Stimulated activated CD8-positive, alpha-beta memory T cell treated with anti-CD3 and anti-CD28 coated beads, Interleukin-12 subunit alpha, Interleukin-12 subunit beta, amount 100 ng/mL, for 1 hour (primary cell): ENCODE measurements around the gene CALCB.
"Not testable (repeated sequence)": the region's sequence is repeated elsewhere in the genome, so short reads cannot be mapped to it uniquely, and the experiment has no call there.

Experiments used
- DNase-seq: peaks from one replicate; pipeline ENCODE4 v3.0.0-alpha.2; 2020; ENCODE audit warnings: low read depth

Gene CALCB, protein sequence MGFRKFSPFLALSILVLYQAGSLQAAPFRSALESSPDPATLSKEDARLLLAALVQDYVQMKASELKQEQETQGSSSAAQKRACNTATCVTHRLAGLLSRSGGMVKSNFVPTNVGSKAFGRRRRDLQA

DNA sequence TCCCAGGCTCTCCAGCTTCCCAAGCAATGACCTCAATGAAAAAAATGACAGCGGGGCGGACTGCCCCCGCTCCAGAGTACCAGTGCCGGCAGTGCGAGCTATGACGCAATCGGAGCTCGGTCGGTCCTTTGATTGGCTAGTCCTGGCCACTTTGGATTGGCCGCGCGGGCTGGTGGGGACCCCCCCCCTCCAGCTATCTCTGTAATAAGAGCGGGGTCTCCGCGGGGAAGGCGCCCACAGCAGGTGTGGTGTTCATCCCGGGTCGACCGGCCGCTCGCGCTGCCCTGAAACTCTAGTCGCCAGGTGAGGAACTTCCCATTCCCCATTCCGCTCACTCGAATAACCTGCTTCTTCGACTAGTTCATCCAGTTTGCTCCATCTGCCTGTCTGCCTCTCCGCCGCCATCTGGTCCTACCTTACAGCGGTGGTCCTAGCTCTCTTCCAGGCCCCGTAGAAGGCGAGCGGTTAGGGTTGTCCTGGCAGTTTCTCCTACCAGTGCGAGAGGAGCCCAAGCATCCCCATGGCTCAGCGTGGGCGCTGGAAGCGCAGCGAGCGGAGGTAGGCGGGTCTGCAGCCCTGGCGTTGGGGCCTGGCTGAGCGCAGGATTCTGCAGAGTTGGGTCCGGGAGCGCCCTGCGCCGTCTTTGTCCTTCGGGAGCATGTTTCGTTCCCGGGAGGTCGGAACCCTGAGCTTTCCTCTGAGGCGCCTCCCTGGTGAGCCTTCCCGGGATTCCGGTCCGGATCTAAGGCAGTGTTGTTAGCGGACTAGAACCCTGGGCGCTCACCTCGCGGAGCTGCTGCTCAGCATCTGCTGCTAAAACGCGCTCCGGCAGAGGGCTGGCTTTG is at the start of gene CALCB:
Gene CALCB (plus strand): TSS at position 233 of the 845 bp plus-strand sequence. CDS start 1,126 bp downstream, outside the sequence.
- DNase-seq, result no peak

- no peak for DNase-seq
Measured at GRCh38 chr11:15027011-15027410, 46.4 kb upstream of the CALCB start.

GRCh38 chr11:15027956-15028355 is 45.4 kb upstream of the CALCB start:
- no peak for DNase-seq

DNA sequence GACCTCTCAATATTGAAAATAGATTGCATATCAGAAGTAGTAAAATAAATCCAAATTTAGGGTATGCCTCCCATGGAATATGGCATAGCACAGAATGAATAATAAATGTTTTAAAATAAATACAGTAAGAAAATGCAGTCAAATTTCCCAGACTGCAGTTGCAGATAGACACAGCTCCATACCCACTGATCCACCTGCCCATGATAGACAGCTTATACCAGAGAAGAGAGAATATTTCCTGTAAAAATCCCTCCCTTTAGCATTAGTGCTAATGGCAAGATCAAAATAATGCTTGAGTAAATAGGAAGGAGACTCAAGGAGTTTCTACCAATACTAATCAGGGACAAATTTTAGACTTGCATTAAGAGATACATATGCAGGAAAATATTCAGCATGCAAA is 45.0 kb upstream of the CALCB start:
- no peak for DNase-seq

DNA sequence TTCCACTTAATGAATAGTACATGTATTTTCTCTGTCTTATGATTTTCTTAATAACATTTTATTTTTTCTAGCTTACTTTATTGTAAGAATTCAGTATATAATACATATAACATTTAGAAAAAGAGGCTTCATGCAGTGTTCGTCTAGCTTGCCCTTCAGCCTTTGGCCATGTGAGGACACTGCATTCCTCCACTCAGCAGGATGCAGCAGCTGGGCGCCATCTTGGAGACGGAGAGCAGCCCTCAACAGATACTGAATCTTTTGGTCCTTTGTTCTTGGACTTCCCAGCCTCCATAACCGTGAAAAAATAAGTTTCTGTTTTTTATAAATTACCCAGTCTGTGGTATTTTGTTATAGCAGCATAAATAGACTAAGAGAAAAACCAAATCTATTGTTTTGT is 41.4 kb upstream of the CALCB start:
- DNase-seq, result not testable (repeated sequence)

DNA sequence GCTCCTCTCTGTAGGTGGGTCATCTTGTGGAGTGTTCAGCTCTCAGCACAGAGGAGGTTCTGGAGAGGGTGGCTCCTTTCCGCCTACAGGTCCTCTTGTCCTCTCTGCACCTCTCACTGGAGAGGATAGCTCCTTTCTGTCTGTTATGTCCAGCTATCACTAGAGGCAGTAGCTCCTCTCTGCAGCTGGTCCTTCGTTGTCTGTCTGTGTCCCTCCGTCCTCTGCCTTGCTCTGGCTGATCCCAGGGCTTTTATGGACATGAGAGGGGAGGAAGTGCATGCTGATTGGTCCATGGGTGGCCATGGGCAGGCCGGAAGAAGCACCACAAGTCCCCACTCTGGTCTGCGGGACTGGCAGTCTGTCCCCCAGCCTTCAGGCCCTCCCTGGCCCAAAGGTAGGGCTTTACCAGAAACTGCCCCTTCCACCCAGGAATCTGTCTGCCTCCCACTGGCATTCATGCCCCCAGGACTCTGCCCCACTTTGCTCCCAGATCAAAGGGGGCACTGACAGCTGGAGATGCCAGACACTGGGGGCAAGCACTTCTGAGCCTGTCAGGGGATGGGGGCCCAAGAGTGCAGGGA is 38.6 kb upstream of the CALCB start:
- no peak for DNase-seq

GRCh38 chr11:15035283-15035682 is 38.1 kb upstream of the CALCB start:
- no peak for DNase-seq

- no peak for DNase-seq
Measured at GRCh38 chr11:15038963-15039362, 34.4 kb upstream of the CALCB start.

DNA sequence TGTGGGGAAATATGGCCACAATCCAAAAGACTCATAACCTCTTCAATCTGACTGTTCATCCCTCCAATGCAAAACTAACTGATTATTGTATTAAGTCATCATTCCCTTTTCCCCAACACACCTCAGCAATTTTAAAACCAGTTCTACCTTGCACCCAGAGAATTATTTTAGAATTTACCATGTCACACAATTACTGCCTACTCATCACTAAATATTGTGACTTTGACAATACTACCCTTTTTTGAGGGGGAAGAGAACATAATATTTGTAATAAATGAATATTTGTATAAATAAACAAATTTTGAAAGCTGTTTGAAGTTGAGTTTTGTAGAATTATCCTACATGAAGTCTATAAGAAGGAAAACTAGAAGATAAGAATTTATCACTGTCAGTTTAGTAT is 28.2 kb upstream of the CALCB start:
- DNase-seq, result no peak

DNA sequence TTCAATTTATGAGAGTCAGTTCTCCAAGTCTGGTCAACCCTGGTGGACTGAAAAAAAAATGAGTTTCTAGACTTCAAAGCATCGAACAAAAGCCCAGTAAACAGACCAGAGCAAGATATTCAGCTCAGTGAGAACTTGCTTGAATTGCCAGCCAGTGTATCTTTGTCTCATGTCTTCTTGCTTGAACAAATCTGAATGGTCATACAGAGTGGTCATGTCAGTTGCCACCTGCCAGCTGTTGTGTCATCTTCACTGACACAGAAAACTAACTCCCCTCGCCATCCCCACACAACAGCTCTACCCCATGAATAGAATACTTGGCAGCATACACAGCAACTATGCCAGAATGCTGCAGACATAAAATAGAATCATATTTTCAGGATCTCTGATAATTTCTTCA is 27.5 kb upstream of the CALCB start:
- no peak for DNase-seq

- DNase-seq, result not testable (repeated sequence)
Measured at GRCh38 chr11:15046673-15047072, 26.7 kb upstream of the CALCB start.

DNA sequence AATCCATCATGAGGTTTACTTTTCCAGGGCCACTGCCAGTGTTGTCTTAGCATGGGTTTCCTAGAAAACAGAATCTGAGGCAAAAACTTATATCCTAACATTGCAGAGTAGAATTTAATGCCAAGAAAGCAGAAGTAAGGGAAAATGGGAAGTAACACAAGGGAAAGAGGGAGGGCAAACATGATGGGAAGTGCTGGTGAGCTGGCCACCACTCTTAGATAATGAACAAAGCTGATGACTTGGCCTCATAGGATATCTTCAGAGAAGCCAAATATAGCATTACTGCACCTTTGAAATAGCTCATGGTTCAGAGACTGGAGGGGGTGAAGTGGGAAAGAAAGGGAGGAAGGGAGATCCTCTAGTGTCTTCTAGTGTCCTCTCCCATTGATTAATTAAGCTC is 24.8 kb upstream of the CALCB start:
- DNase-seq, result no peak

GRCh38 chr11:15053191-15053685 is 20.2 kb upstream of the CALCB start:
- DNase-seq, result no peak

DNA sequence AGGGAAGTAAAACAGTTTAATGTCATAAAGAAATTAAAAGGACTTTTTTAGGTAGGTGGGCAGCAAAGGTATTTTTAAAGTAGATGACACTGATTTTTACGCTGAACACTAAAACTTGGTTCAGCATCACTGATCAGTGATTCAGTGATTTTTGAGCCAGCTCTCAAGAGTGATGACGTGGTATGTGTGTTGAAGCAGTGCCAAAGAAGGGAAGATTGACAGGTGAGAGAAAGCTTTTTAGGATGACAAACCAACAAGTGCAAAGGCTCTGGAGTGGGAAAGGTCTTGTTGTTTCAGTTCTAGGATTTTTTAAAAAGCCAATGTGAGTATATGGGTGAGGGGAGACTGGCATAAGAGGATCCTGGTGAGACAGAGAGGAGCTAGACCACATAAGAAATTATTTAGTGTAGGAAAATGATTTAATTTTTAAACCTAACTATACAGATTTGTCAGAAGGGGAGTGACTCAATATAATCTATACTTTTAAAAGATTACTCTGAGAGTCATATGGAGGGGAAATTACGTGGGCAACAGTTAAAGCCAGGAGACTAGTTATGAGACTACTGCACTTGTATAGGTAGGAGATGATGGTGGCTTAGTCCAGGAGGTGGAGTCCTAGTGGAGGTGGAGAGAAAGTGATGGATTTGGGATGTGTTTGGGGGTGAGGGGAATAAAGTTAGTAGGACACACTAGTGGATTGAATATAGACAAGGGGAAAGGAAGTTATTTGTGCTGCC is 17.6 kb upstream of the CALCB start:
- no peak for DNase-seq

DNA sequence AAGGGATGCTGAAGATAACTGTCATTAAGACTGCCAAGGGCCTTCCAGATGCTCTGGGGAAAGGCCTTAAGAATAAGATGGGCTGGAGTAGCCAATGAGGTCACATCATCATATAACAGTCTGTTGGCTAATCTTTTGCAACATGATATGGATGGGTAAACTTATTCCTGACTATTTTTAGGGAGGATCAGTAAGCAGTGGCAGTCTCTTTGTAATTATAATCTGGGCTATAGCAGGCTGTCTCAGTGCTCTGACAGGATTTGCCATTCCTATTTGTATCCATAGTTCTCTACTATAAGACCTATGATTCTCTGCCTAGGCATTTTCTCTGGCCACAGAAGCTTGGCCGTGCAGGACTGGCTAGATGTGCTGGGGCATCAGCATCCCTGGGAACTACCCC is 16.1 kb upstream of the CALCB start:
- DNase-seq, result no peak

- DNase-seq, result no peak
Measured at GRCh38 chr11:15059132-15059915, 14.1 kb upstream of the CALCB start.

- no peak for DNase-seq
Measured at GRCh38 chr11:15062599-15062998, 10.8 kb upstream of the CALCB start.

GRCh38 chr11:15069751-15070150 is 3.6 kb upstream of the CALCB start:
- DNase-seq, result not testable (repeated sequence)

- DNase-seq, result no peak
Measured at GRCh38 chr11:15071556-15072255, 1.7 kb upstream of the CALCB start.

DNA sequence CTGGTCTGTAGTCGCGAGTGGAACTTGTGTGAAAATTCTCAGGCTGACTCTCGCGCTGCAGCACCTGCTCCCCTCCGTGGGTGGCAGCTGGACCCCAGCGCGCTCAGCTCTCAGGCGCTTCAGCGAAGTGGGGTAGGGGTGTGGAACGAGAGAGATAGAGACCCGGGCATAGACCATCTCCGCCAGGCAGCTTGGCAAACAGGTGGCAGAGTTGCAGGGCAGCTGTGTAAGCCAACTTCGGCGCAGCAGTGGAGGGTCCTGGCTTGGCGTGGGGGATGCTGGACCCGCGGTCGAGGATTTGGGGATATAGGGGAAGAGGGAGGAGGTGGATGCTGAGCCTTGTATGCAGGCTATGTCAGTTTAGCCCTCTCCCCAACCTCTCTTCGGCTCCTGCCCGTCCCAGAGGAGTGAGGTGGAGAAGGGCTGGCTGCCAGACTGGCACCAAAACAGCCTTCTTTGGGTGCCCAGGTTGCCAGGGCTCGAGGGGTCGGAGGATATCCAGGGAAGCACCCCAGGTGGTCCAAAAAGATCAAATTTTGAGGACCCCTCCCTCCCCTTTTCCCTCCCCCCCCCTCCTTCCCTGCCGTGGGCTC is 746 bp upstream of the CALCB start:
- no peak for DNase-seq
